Osteoblast (primary cell): Measurements from ENCODE around the gene LZTR1. TPM values are rescaled to one million over a fixed set of nuclear protein-coding genes. Genes with fewer than 3 reads are reported as not detected.
A peak's percentile ranks its signal among the peaks of the same experiment; 100 is the strongest.

Experiments used
- DNase-seq: peaks from one replicate; pipeline ENCODE4 v3.0.0; 2011; ENCODE audit warnings: low spot score, mixed read lengths; ENCODE audit not compliant: insufficient read length; ENCODE audit errors: missing footprints
- H2AFZ ChIP-seq: 2 replicates; pipeline ENCODE4 v1.6.0; 2011; ENCODE audit warnings: mild to moderate bottlenecking, low read length
- H3K27ac ChIP-seq: 2 replicates; pipeline ENCODE4 v1.5.1; 2011; ENCODE audit warnings: mild to moderate bottlenecking, low read depth, low read length, moderate library complexity
- H3K27me3 ChIP-seq: 2 replicates; pipeline ENCODE4 v1.6.0; 2012; ENCODE audit warnings: mild to moderate bottlenecking, control low read depth, inconsistent platforms, low read length, moderate library complexity; ENCODE audit not compliant: insufficient read depth
- H3K36me3 ChIP-seq: 2 replicates; pipeline ENCODE4 v1.5.1; 2011; ENCODE audit warnings: mild to moderate bottlenecking, low read length, control low read depth, moderate library complexity; ENCODE audit not compliant: insufficient read depth
- H3K4me1 ChIP-seq: 2 replicates; pipeline ENCODE4 v1.5.1; 2011; ENCODE audit warnings: mild to moderate bottlenecking, low read length, control low read depth, moderate library complexity; ENCODE audit not compliant: insufficient read depth
- H3K4me2 ChIP-seq: 2 replicates; pipeline ENCODE4 v1.6.0; 2011; ENCODE audit warnings: mild to moderate bottlenecking, low read length; ENCODE audit not compliant: insufficient read depth
- H3K4me3 ChIP-seq: fragments of 200-600 bp; sonication (generic); 3 replicates; pipeline ENCODE4 v1.5.1; 2012; ENCODE audit warnings: mild to moderate bottlenecking, low read length, inconsistent platforms; ENCODE audit not compliant: insufficient read depth
- H3K79me2 ChIP-seq: 2 replicates; pipeline ENCODE4 v1.6.0; 2012; ENCODE audit warnings: mild to moderate bottlenecking, low read length, control low read depth, inconsistent platforms; ENCODE audit not compliant: insufficient read depth
- H3K9me3 ChIP-seq: 2 replicates; pipeline ENCODE4 v1.5.1; 2011; ENCODE audit warnings: low read depth, low read length, control low read depth
- H4K20me1 ChIP-seq: 2 replicates; pipeline ENCODE4 v1.6.0; 2012; ENCODE audit warnings: mild to moderate bottlenecking, low read length, control low read depth; ENCODE audit not compliant: insufficient read depth
- total RNA-seq: library from RNA; depleted of rRNA; stranded (reverse); fragments of >200 nt; gene quantifications from 2 replicates; pipeline ENCODE4 v1.2.3, GENCODE V29; 2012
- TF ChIP-seq, protein P1 (sequence below): IDR thresholded peaks from 2 replicates; pipeline ENCODE4 v1.5.1; 2011; ENCODE audit warnings: mild to moderate bottlenecking, low read depth, low read length, moderate library complexity; ENCODE audit errors: extremely low read depth

Gene LZTR1
- total RNA-seq, 1 donor: 56.8 TPM

- Histone ChIP-seq H3K27ac (no peak overlapping the region), H3K9me3 (no peaks in the 10 kb centered on the region), H3K4me2 (no peak overlapping the region), H3K27me3 (no peaks in the 10 kb centered on the region), H3K79me2 (peaks cover 4% of the 10 kb centered on the region), H3K36me3 (peaks cover 58% of the 10 kb centered on the region), H2AFZ (no peak overlapping the region), H4K20me1 (peaks cover 2% of the 10 kb centered on the region), H3K4me1 (no peaks in the 10 kb centered on the region), H3K4me3 (no peak overlapping the region)
- TF ChIP-seq, protein P1, sequence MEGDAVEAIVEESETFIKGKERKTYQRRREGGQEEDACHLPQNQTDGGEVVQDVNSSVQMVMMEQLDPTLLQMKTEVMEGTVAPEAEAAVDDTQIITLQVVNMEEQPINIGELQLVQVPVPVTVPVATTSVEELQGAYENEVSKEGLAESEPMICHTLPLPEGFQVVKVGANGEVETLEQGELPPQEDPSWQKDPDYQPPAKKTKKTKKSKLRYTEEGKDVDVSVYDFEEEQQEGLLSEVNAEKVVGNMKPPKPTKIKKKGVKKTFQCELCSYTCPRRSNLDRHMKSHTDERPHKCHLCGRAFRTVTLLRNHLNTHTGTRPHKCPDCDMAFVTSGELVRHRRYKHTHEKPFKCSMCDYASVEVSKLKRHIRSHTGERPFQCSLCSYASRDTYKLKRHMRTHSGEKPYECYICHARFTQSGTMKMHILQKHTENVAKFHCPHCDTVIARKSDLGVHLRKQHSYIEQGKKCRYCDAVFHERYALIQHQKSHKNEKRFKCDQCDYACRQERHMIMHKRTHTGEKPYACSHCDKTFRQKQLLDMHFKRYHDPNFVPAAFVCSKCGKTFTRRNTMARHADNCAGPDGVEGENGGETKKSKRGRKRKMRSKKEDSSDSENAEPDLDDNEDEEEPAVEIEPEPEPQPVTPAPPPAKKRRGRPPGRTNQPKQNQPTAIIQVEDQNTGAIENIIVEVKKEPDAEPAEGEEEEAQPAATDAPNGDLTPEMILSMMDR: no peak
- no peak for DNase-seq
Measured at GRCh38 chr22:20994902-20995241, 12.8 kb downstream of the LZTR1 start.

DNA sequence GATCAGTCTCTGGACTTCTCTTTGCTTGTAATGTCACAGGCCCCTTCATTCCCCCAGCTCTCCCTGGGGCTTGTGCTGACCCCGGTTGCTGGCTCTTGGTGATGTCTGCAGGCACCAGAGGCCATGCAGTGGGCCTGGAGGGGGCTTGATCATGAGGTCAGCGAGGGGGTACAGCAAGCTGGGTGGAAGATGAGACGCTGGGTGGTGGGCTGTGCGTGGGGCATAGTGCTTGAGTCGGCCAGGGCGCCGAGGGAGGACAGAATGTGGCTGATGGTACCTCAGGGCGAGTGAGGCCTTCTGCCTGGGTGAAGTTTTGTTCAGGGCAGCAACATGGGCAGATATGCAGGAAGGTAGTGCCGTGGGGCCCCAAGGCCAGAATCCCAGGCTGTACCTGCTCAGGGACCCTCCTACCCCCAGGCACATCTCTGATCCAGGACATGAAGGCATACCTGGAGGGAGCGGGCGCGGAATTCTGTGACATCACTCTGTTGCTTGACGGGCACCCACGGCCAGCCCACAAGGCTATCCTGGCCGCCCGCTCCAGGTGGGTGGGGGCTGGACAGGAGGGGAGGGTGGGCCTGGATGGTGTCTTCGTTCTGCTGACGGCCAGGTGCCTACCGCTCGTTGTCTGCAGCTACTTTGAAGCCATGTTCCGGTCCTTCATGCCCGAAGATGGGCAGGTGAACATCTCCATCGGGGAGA lies 13.4 kb downstream of the LZTR1 start:
- DNase-seq: peak; percentile 67
- H3K4me2 ChIP-seq: no peak overlapping the region

GRCh38 chr22:20996031-20996410 lies 13.9 kb downstream of the LZTR1 start:
- Histone ChIP-seq H3K36me3 (peaks cover 54% of the 10 kb centered on the region), H3K4me3 (no peak overlapping the region), H3K27ac (no peak overlapping the region), H3K79me2 (peaks cover 15% of the 10 kb centered on the region), H3K4me2 (no peak overlapping the region), H2AFZ (no peak overlapping the region), H3K27me3 (no peaks in the 10 kb centered on the region), H3K4me1 (peaks cover 9% of the 10 kb centered on the region), H4K20me1 (peaks cover 10% of the 10 kb centered on the region), H3K9me3 (no peaks in the 10 kb centered on the region)
- peak; percentile 67 for DNase-seq
- TF ChIP-seq, protein P1: no peak

More for the DNA sequence above, 13.4 kb downstream of the LZTR1 start:
- H3K27ac ChIP-seq: no peak overlapping the region
- H3K4me3 ChIP-seq: no peak overlapping the region
- peaks cover 4% of the 10 kb centered on the region for H3K4me1 ChIP-seq
- TF ChIP-seq, protein P1: no peak
- H4K20me1 ChIP-seq: peaks cover 5% of the 10 kb centered on the region
- peaks cover 10% of the 10 kb centered on the region for H3K79me2 ChIP-seq
- H3K9me3 ChIP-seq: no peaks in the 10 kb centered on the region
- H2AFZ ChIP-seq: no peak overlapping the region
- no peaks in the 10 kb centered on the region for H3K27me3 ChIP-seq
- H3K36me3 ChIP-seq: peaks cover 59% of the 10 kb centered on the region

DNA sequence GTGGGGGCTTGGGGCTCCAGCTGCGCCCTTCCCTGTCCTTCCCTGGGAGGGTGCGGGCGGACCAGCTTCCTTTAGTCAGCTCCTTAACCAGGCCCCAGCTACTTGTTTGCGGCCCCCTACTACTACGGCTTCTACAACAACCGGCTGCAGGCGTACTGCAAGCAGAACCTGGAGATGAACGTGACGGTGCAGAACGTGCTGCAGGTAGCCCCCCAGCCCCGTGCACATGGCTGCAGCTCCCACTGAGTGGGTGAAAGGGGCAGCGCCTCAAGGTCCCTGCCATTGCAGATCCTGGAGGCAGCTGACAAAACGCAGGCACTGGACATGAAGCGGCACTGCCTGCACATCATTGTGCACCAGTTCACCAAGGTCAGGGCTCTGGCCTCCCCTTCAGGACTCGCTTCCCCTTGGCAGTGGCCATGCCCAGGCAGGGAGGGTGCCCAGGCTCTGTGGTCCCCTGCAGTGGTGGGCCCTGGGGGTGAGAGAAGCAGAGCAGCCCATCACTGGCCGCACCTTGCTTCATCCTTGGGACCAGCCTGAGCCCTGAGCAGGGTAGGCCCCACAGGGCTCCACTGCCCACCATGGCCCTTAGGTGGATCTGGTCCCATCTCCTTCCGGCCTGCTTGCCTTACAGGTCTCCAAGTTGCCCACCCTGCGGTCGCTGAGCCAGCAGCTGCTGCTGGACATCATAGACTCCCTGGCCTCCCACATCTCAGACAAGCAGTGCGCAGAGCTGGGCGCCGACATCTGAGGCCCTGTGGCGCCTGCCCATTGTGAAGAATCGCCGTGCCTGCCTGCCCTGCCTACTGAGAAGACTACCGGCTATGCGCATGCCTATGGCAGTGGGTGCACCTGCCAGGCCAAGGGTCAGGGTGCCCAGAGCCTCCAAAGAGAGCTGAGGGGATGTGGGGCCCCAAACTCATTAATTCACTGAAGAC lies 14.8 kb downstream of the LZTR1 start:
- peaks cover 47% of the 10 kb centered on the region for H3K36me3 ChIP-seq
- H3K4me2 ChIP-seq: no peak overlapping the region
- H2AFZ ChIP-seq: no peak overlapping the region
- H3K9me3 ChIP-seq: no peaks in the 10 kb centered on the region
- peaks cover 14% of the 10 kb centered on the region for H3K4me1 ChIP-seq
- H3K27me3 ChIP-seq: no peaks in the 10 kb centered on the region
- TF ChIP-seq, protein P1: no peak
- H3K27ac ChIP-seq: no peak overlapping the region
- peak; percentile 79 for DNase-seq
- H3K4me3 ChIP-seq: no peak overlapping the region
- peaks cover 21% of the 10 kb centered on the region for H3K79me2 ChIP-seq
- H4K20me1 ChIP-seq: peaks cover 11% of the 10 kb centered on the region
